Dermis microvascular lymphatic vessel endothelial cell (primary cell): ENCODE results near the gene RCBTB2. TPM values are rescaled to one million over a fixed set of nuclear protein-coding genes. Genes with fewer than 3 reads are reported as not detected.
"Not testable (repeated sequence)": the region's sequence is repeated elsewhere in the genome, so short reads cannot be mapped to it uniquely, and the experiment has no call there.

Experiments
- DNase-seq, 2 donors: peaks; one replicate each; pipeline versions ENCODE4 v3.0.0 to v3.0.0-alpha.2; 2010; ENCODE audit warnings: low read depth in 2 of 2
- total RNA-seq: library from RNA; depleted of rRNA; stranded (reverse); fragments of >200 nt; gene quantifications from 2 replicates; pipeline ENCODE4 v1.2.1, GENCODE V29; 2014

The RCBTB2 gene
- total RNA-seq, 1 donor from 2014 or later: 9.6 TPM

DNA sequence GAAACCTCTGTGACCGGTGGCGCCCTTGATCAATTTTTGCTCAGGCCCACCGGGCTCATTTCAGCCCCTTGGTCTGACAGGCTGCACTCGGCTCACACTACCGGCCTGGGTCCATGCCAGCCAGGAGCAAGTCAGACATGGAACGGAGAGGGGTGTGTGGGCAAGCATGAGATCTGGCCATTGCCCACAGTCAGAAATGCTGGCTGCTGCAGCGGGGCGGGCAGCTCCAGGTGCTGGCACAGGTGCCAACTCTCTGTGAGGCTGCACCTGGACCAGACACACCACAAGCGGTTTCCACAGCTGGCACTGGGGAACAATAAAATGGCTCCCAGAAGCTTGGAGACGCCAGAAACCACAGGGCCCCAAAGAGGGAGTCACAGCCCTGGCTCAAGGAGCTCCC is 76.3 kb downstream of the RCBTB2 start:
- DNase-seq: no peak

DNA sequence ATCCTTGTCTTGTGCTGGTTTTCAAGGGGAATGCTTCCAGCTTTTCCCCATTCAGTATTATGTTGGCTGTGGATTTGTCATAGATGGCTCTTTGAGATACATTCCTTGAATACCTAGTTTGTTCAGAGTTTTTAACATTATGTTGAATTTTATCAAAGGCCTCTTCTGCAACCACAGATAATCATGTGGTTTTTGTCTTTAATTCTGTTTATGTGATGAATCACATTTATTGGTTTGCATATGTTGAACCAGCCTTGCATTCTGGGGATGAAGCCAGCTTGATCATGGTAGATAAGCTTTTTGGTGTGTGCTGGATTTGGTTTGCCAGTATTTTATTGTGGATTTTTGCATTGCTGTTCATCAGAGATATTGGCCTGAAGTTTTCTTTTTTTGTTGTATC is 81.7 kb downstream of the RCBTB2 start:
- DNase-seq: not testable (repeated sequence)

DNA sequence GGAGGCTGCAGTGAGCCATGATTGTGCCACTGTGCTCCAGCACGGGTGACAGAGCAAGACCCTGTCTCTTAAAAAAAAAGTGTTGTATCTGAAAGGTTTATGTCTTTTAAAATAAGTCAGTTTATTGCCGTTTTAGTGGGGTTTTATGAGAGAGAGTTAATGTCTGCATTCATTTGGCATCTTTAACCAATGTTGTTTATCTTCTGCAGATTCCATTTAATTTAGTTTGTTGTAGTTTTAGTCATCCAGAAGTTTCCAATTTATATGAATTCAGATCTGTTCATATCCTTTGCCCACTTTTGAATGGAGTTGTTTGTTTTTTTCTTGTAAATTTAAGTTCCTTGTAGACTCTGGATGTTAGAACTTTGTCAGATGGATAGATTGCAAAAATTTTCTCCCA is 83.2 kb downstream of the RCBTB2 start:
- DNase-seq: no peak

DNA sequence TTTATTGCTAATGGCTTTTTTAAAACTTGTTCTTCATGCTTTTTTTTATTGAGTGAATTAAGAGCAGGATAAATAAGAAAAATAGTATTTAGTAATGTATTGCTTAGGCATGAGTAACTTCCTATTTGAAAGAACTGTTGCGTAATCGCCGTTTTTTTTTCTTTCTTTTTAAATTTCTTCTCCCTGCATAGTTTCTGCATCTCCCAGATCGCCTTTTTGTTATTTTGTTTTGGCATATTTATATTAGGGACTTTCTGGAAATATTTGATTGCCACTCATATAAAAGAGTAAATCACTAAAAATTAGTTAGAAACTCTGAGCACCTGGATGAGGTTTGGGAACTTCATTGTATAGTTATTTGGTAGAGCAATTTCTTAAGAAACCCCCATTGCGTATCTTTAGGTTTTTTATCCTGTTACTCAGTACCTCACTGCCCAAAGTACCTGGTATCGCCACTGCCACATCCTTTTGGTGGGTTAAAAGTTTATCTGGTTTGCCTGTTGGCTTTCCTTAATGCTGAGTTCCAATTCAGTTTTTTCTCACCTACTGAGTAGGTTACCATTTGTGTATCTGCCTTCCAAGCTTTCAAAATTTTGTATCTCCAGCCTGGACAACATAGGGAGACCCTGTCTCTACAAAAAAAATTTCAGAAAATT is 83.8 kb downstream of the RCBTB2 start:
- peak; percentile 18 to 58 for DNase-seq

DNA sequence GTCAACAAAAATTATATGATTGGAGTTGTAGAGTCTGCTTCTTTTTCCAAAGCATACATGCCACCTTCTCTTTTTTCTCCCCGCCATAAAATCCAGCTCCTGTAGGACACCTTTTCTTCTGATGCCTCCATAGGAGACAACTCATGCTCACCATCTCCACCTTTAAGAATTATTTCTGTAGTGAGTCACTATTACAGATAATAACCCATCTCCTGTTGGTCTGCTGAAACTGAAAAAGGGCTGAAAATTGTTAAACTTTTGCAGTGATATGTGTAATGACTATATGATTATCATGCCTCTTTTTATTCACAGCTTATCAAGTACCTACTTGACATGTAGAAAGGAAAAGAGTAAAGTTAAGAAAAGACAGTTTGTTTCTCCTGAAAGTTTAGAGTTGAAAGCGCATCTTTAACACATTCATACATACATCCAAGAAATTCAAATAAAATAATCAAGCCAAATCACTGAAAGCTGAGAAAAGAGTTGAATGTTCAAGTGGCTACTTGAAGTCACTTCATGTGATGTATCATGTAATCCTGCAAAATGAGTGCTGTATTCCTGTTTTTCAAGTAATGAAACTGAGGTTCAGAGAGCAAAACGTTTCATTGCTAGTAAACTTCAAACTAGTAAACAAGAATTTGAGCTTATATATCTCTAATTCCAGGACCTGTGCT is 84.5 kb downstream of the RCBTB2 start:
- DNase-seq: no peak

DNA sequence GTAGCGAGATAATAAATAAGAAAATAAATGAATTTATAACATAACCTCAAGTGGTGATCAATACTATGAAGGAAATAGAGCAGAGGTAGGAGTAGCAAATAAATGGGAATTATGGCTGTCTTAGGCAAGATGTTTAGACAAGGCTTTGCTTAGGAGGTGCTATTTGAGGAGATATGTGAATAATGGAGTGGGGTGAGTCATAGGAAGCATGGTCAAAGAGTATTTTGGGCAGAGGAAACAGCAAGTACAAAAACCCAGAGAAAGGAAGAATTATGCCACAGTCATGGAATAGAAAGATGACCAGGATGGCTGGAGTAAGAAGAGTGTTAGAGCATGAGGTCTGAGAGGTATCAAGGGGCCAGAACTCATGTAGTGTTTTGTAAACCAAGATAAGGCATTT is 86.4 kb downstream of the RCBTB2 start:
- DNase-seq: peak; percentile 26 to 85

DNA sequence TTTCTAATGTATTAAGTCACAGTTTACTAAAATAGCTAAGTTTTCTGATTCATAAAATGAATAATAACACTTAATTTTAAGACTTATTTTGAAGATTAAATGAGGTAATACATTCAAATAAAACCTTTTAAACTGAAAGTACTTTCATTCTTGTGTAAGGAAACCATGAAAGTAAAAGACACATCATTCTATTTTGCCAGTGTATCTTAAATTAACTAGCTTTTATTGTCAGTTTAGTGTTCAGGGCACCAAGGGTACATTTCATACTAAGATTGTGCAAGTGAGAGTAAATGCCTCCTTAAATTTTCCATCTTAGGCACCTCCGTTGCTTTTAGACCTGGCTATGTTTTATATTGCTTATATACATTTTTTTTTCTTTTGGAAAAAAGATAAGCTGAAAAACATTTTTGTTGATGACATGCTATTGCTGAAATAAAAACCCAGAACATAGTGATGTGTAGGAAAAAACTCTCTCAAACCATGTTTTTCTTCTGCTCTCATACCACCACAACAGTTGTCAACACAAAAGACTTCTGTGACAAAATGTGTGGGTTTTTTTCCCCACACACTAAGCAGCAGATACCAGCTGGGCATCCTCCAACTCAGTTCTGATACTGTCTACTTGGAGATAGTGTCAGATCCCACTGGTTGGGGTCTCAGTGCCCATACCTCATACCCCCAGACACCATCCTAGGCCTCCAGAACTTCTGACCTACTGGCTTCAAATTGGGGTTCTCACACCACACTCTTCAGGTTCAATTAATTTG is 89.3 kb downstream of the RCBTB2 start:
- peak in 1 of 2 donors; percentile 27 for DNase-seq

Other genes with a start within 250 kb of the RCBTB2 start
- gene RB1, start 229.3 kb downstream of the RCBTB2 start, total RNA-seq: 24.4 and 27.6 TPM in 2 replicates
- 22.0 and 22.4 TPM in 2 replicates for gene LPAR6, start 120.0 kb downstream of the RCBTB2 start, total RNA-seq
- not detected in 2 replicates for gene CYSLTR2, start 120.8 kb upstream of the RCBTB2 start, total RNA-seq